HS-5 (cell line): ENCODE data around the gene GNG13.
A peak's percentile ranks its signal among the peaks of the same experiment; 100 is the strongest.

Source experiments
- DNase-seq: peaks from one replicate; pipeline ENCODE4 v3.0.0-alpha.2; 2012; ENCODE audit warnings: low read depth

Gene GNG13

GRCh38 chr16:813204-813915 lies 12.8 kb upstream of the GNG13 start:
- no peak for DNase-seq

GRCh38 chr16:808085-808386 lies 7.5 kb upstream of the GNG13 start:
- DNase-seq = no peak

GRCh38 chr16:807347-808084 lies 7.0 kb upstream of the GNG13 start:
- DNase-seq = peak; percentile 65

GRCh38 chr16:805474-805873 lies 4.9 kb upstream of the GNG13 start:
- no peak for DNase-seq

GRCh38 chr16:804193-805048 lies 3.9 kb upstream of the GNG13 start:
- DNase-seq = no peak

GRCh38 chr16:803754-804080 lies 3.2 kb upstream of the GNG13 start:
- no peak for DNase-seq

- DNase-seq = no peak
These were observed 2.6 kb upstream of the GNG13 start for GRCh38 chr16:802914-803753.

- DNase-seq = no peak
These were observed 1.9 kb upstream of the GNG13 start for GRCh38 chr16:802461-802860.

GRCh38 chr16:801584-802363 lies 1.2 kb upstream of the GNG13 start:
- DNase-seq = no peak

- no peak for DNase-seq
These were observed 439 bp upstream of the GNG13 start for GRCh38 chr16:800834-801511.

GRCh38 chr16:799111-799947 lies 1.2 kb downstream of the GNG13 start:
- no peak for DNase-seq

GRCh38 chr16:798666-799065 lies 1.9 kb downstream of the GNG13 start:
- DNase-seq = no peak

- DNase-seq = no peak
These were observed 2.8 kb downstream of the GNG13 start for GRCh38 chr16:797686-798085.

GRCh38 chr16:797120-797420 lies 3.5 kb downstream of the GNG13 start:
- no peak for DNase-seq

GRCh38 chr16:796296-797119 lies 4.0 kb downstream of the GNG13 start:
- DNase-seq = no peak

- DNase-seq = no peak
These were observed 4.8 kb downstream of the GNG13 start for GRCh38 chr16:795580-796229.

- DNase-seq = no peak
These were observed 5.6 kb downstream of the GNG13 start for GRCh38 chr16:794853-795466.
